HL-60 (cell line): ENCODE measurements around the gene SCYL3.

ENCODE experiments used
- DNase-seq, 2 experiments: peaks; one replicate each; pipeline ENCODE4 v3.0.0-alpha.2; 2010 to 2020; ENCODE audit warnings: low read depth in 1 of 2, low spot score in 1 of 2
- H3K27ac ChIP-seq: fragments of 250-450 bp; sonication (Bioruptor Pico); replicated peaks from 2 replicates; pipeline ENCODE4 v1.5.1; 2020; ENCODE audit warnings: mild to moderate bottlenecking, moderate library complexity
- H3K27me3 ChIP-seq: fragments of 250-450 bp; sonication (Bioruptor Pico); 2 replicates; pipeline ENCODE4 v1.5.1; 2021; ENCODE audit warnings: mild to moderate bottlenecking, moderate library complexity; ENCODE audit not compliant: insufficient read depth, poor library complexity, severe bottlenecking
- H3K4me3 ChIP-seq: replicated peaks from 2 replicates; pipeline ENCODE4 v1.5.1; 2011; ENCODE audit warnings: mild to moderate bottlenecking, control low read depth, low read length; ENCODE audit not compliant: insufficient read depth
- CTCF ChIP-seq: IDR thresholded peaks from one replicate; pipeline ENCODE4 v1.5.1; 2011; ENCODE audit warnings: low read length, control low read depth, inconsistent platforms; ENCODE audit not compliant: insufficient read depth
- GABPA ChIP-seq: IDR thresholded peaks from 2 replicates; pipeline ENCODE4 v1.6.1; 2012; ENCODE audit warnings: low read depth
- POLR2AphosphoS5 ChIP-seq: IDR thresholded peaks from 2 replicates; pipeline ENCODE4 v1.6.1; 2012; ENCODE audit warnings: low read depth
- REST ChIP-seq: IDR thresholded peaks from 2 replicates; pipeline ENCODE4 v1.6.1; 2012; ENCODE audit warnings: low read depth; ENCODE audit not compliant: insufficient replicate concordance
- SPI1 ChIP-seq: IDR thresholded peaks from 2 replicates; pipeline ENCODE4 v1.6.1; 2012; ENCODE audit warnings: low read depth, mild to moderate bottlenecking, borderline replicate concordance

SCYL3 gene

DNA sequence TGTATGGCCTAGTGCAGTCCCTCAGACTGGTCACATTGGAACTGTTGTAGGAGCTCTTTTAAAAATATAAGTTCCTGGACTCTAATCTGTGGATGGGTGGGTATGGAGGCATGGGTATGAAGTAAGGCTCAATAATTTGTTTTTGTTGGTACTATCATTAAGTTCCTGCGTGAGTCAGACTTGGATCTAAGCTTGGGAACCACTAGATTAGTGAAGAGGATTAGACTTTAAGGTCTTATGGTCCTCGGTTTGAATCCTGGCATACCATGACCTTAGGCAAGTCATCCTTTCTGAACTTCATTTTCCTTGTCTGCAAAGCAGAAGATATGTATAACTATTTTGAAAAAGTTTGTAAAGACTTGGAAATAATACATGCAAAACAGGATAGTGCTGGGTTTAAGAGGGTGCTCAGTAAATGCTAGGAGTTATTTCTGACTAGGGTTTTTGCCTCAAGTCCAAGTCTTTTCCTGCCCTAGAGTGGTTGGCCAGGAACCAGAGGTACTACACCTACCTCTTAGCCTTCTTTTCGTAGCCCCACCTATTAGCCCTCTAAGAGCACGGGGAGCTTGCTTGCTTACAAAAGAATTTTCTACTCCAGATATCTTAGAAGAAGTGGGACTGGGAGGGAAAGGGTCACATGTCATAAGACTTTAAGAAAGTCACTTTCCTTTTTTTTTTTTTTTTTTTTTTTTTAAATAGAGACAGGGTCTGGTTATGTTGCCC, 60.4 kb downstream of the SCYL3 start:
- TF ChIP-seq REST, result no peak
- TF ChIP-seq GABPA, result no peak
- TF ChIP-seq CTCF, result no peak
- no peak for TF ChIP-seq POLR2AphosphoS5
- no peak for TF ChIP-seq SPI1
- Histone ChIP-seq H3K4me3 (no peak overlapping the region), H3K27me3 (no peaks in the 10 kb centered on the region), H3K27ac (no peak overlapping the region)
- no peak for DNase-seq

DNA sequence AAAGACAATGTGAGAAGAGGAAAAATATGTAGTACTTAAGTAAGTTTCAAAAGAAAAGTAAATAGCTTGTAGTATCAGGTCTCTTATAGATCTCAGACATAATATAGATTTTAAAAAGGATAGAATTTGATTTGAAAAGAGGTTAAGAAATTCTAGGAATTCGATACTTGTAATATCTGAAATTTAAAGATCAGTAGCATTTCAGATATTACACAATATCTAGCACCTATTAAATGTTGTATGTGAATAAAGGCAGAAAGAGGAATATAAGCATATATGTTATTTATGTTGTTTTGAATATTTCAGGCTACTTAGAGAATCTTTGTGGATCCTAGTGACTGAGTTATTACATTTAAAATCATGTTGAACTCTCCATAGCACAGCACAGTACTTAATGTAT, 64.0 kb downstream of the SCYL3 start:
- no peak for TF ChIP-seq SPI1
- no peaks in the 10 kb centered on the region for H3K27me3 ChIP-seq
- DNase-seq, result no peak
- no peak overlapping the region for H3K4me3 ChIP-seq
- no peak overlapping the region for H3K27ac ChIP-seq

GRCh38 chr1:169824153-169824552, 69.5 kb downstream of the SCYL3 start:
- TF ChIP-seq POLR2AphosphoS5 (no peak), SPI1 (no peak), CTCF (no peak), GABPA (no peak), REST (no peak)

DNA sequence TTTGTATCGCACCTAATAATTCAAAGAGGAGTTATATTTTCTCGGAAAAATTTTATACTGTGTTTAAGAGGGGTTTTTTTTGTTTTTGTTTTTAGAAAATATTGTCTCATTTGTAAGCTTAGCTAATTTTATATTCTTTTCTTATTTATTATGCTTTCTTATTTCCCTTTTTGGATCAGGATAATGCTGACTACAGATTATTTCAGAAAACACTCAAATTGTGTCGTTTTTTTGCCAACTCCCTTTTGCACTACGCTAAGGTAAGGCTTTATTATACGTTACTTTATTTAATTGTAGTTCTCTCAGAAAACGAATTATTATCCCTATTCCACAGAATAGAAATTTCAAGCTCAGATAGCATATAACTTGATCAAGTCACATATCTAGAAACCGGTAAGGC, 72.2 kb downstream of the SCYL3 start:
- DNase-seq, result no peak
- Histone ChIP-seq H3K27me3 (no peaks in the 10 kb centered on the region), H3K27ac (no peak overlapping the region), H3K4me3 (no peak overlapping the region)
- TF ChIP-seq CTCF (no peak), GABPA (no peak), SPI1 (no peak), REST (no peak), POLR2AphosphoS5 (no peak)

More at GRCh38 chr1:169824153-169824552, 69.5 kb downstream of the SCYL3 start:
- no peaks in the 10 kb centered on the region for H3K27me3 ChIP-seq
- H3K4me3 ChIP-seq, result no peak overlapping the region
- no peak overlapping the region for H3K27ac ChIP-seq
- no peak for DNase-seq
